Osteocyte (in vitro differentiated cells): ENCODE measurements around the gene NUP88. TPM values are rescaled to one million over a fixed set of nuclear protein-coding genes. Genes with fewer than 3 reads are reported as not detected.

ENCODE experiments used
- DNase-seq: peaks from one replicate; pipeline ENCODE4 v3.0.0; 2021; ENCODE audit warnings: mixed read lengths; ENCODE audit not compliant: unreplicated experiment; ENCODE audit errors: extremely low spot score
- H3K27ac Mint-ChIP-seq: one replicate; pipeline ENCODE4 v1.8.0; 2021; ENCODE audit warnings: mild to moderate bottlenecking, mixed read lengths; ENCODE audit not compliant: unreplicated experiment
- H3K27me3 Mint-ChIP-seq: one replicate; pipeline ENCODE4 v1.8.0; 2021; ENCODE audit warnings: mixed read lengths; ENCODE audit not compliant: unreplicated experiment
- H3K36me3 Mint-ChIP-seq: one replicate; pipeline ENCODE4 v1.8.0; 2021; ENCODE audit warnings: mixed read lengths; ENCODE audit not compliant: unreplicated experiment
- H3K4me1 Mint-ChIP-seq: one replicate; pipeline ENCODE4 v1.8.0; 2021; ENCODE audit warnings: mixed read lengths; ENCODE audit not compliant: unreplicated experiment
- H3K4me3 Mint-ChIP-seq: one replicate; pipeline ENCODE4 v1.8.0; 2021; ENCODE audit warnings: mild to moderate bottlenecking, moderate library complexity, mixed read lengths; ENCODE audit not compliant: unreplicated experiment
- H3K9me3 Mint-ChIP-seq: one replicate; pipeline ENCODE4 v1.8.0; 2021; ENCODE audit warnings: mixed read lengths; ENCODE audit not compliant: unreplicated experiment
- long read RNA-seq: library from polyadenylated mRNA; unstranded; transcript quantifications from one replicate; pipeline ENCODE4 v2.0.0, GENCODE V29; 2021
- total RNA-seq: library from RNA; stranded (reverse); gene quantifications from 2 replicates; pipeline ENCODE4 v1.2.1, GENCODE V29; 2021
- TF ChIP-seq, protein P1 (sequence below): fragments of 200-600 bp; sonication (generic); IDR thresholded peaks from 2 replicates; pipeline ENCODE4 v1.5.0; 2021; ENCODE audit warnings: antibody characterized with exemption, mild to moderate bottlenecking, moderate library complexity

The NUP88 gene
- 45.7 and 50.8 TPM in 2 replicates for total RNA-seq
- long read RNA-seq, transcript NUP88-210 (11 exons, 2,081 nt) = minor isoform, 10 of 408 reads
- long read RNA-seq, transcript NUP88-207 (17 exons, 2,916 nt) = major isoform, 229 of 408 reads
- long read RNA-seq, partial matches to known transcripts = 126 of 408 reads
- long read RNA-seq, other reads (novel, unspliced or antisense) = 39 of 408 reads

- Mint-ChIP-seq H3K4me3 (peak within 1 kb of the TSS; percentile 97), H3K4me1 (peaks cover 29% of the 10 kb centered on the region), H3K27ac (peak within 1 kb of the TSS; percentile 93), H3K27me3 (no peaks in the 10 kb centered on the region), H3K9me3 (no peaks in the 10 kb centered on the region), H3K36me3 (peaks cover 18% of the 10 kb centered on the region)
- DNase-seq = peak; percentile 99
- TF ChIP-seq, protein P1, sequence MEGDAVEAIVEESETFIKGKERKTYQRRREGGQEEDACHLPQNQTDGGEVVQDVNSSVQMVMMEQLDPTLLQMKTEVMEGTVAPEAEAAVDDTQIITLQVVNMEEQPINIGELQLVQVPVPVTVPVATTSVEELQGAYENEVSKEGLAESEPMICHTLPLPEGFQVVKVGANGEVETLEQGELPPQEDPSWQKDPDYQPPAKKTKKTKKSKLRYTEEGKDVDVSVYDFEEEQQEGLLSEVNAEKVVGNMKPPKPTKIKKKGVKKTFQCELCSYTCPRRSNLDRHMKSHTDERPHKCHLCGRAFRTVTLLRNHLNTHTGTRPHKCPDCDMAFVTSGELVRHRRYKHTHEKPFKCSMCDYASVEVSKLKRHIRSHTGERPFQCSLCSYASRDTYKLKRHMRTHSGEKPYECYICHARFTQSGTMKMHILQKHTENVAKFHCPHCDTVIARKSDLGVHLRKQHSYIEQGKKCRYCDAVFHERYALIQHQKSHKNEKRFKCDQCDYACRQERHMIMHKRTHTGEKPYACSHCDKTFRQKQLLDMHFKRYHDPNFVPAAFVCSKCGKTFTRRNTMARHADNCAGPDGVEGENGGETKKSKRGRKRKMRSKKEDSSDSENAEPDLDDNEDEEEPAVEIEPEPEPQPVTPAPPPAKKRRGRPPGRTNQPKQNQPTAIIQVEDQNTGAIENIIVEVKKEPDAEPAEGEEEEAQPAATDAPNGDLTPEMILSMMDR = no peak
Measured at GRCh38 chr17:5419356-5419958, at the start of gene NUP88. Gene NUP88, minus strand, starts transcription at chr17:5419662. Its CDS starts 12 bp downstream, at chr17:5419650.

- DNase-seq = no peak
- Mint-ChIP-seq H3K27me3 (no peaks in the 10 kb centered on the region), H3K36me3 (peaks cover 1% of the 10 kb centered on the region), H3K9me3 (no peaks in the 10 kb centered on the region), H3K4me3 (peak overlapping the region; percentile 84), H3K27ac (peak overlapping the region; percentile 72), H3K4me1 (peaks cover 20% of the 10 kb centered on the region)
- TF ChIP-seq, protein P1 = no peak
Measured at GRCh38 chr17:5468075-5468473, 48.6 kb upstream of the NUP88 start.

DNA sequence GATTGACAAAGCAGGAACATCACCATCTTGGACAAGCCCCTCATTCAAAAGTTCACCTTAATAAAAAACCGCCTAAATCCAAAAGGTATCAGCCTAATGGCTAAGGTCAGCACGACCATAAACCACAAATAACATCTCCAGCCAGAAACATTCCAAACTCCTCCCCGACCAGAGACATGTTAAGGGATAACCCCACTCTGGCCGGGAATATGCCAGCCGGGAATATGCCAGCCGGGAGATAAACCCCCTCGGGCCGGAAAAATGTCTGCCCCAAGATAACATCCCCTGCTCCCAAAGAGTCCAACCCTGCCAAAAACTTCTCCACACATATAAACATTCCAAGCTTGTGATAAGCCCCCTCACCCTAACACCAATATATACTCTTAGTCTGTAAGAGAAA is 48.0 kb upstream of the NUP88 start:
- H3K4me1 Mint-ChIP-seq = peaks cover 20% of the 10 kb centered on the region
- peak overlapping the region; percentile 72 for H3K27ac Mint-ChIP-seq
- peaks cover under 1% of the 10 kb centered on the region for H3K36me3 Mint-ChIP-seq
- no peaks in the 10 kb centered on the region for H3K27me3 Mint-ChIP-seq
- DNase-seq = no peak
- TF ChIP-seq, protein P1 = no peak
- no peaks in the 10 kb centered on the region for H3K9me3 Mint-ChIP-seq
- peak overlapping the region; percentile 84 for H3K4me3 Mint-ChIP-seq

- Mint-ChIP-seq H3K36me3 (peaks cover 5% of the 10 kb centered on the region), H3K4me3 (peak overlapping the region; percentile 84), H3K9me3 (no peaks in the 10 kb centered on the region), H3K4me1 (peaks cover 20% of the 10 kb centered on the region), H3K27ac (no peak overlapping the region), H3K27me3 (no peaks in the 10 kb centered on the region)
- TF ChIP-seq, protein P1 = no peak
- DNase-seq = no peak
Measured at GRCh38 chr17:5466295-5466694, 46.8 kb upstream of the NUP88 start.

- H3K36me3 Mint-ChIP-seq = peaks cover 8% of the 10 kb centered on the region
- TF ChIP-seq, protein P1 = no peak
- no peaks in the 10 kb centered on the region for H3K9me3 Mint-ChIP-seq
- DNase-seq = no peak
- H3K27ac Mint-ChIP-seq = no peak overlapping the region
- H3K27me3 Mint-ChIP-seq = no peaks in the 10 kb centered on the region
- H3K4me3 Mint-ChIP-seq = no peak overlapping the region
- H3K4me1 Mint-ChIP-seq = peaks cover 20% of the 10 kb centered on the region
Measured at GRCh38 chr17:5464717-5465507, 45.5 kb upstream of the NUP88 start.
